ENCODE results near the gene HSH2D. TPM values are rescaled to one million over a fixed set of nuclear protein-coding genes. Genes with fewer than 3 reads are reported as not detected.

Gene HSH2D
- total RNA-seq, 3 donors from 2014 or later = 8.6 to 23.0 (median 21.5) TPM

DNA sequence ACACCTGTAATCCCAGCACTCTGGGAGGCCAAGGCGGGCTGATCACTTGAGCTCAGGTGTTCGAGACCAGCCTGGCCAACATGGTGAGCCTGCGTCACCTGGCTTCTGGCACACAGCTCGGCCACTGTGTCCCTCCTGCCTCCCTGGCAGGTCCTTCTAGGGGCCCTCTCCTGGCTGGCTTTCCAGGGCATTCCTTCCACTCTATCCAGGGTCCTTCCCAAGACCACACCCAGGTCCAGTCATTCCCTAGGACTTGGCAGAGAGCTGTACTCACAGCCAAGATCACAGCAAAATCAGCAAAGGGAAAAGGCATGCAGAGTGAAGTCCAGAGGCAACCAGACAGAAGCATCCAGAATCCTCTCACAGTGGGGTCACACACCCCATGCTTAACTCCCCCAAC, 9.7 kb upstream of the HSH2D start:
- DNase-seq (no peak), ATAC-seq (no peak)
- Histone ChIP-seq H3K4me3 (no peak overlapping the region), H3K36me3 (ENCODE audit: low read depth) (no peaks in the 10 kb centered on the region), H3K9me3 (no peaks in the 10 kb centered on the region), H3K4me1 (ENCODE audit: low read depth) (no peaks in the 10 kb centered on the region)
- TF ChIP-seq, protein P1, sequence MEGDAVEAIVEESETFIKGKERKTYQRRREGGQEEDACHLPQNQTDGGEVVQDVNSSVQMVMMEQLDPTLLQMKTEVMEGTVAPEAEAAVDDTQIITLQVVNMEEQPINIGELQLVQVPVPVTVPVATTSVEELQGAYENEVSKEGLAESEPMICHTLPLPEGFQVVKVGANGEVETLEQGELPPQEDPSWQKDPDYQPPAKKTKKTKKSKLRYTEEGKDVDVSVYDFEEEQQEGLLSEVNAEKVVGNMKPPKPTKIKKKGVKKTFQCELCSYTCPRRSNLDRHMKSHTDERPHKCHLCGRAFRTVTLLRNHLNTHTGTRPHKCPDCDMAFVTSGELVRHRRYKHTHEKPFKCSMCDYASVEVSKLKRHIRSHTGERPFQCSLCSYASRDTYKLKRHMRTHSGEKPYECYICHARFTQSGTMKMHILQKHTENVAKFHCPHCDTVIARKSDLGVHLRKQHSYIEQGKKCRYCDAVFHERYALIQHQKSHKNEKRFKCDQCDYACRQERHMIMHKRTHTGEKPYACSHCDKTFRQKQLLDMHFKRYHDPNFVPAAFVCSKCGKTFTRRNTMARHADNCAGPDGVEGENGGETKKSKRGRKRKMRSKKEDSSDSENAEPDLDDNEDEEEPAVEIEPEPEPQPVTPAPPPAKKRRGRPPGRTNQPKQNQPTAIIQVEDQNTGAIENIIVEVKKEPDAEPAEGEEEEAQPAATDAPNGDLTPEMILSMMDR (IDR thresholded peaks at IDR 0.05) = no peak
- intact Hi-C loops (cut with DNase I, micrococcal nuclease) = no loop called here

DNA sequence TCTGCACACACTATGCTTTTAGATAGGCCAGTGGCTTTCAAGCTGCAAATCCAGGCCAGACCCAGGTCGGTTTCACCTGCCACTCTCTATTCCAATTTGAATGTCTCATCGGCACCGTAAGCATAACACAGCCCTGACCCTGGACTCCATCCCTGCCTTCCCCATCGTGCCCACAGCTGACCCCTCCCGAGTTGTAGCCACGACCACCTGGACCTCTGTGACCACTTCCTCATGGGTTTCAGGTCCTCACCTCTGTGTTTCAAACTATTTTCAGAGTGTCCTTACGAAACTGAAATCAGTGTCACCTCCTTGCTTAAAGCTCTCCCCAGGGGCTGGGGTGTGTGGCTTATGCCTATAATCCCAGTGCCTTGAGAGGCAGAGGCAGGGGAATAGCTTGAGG, 9.0 kb upstream of the HSH2D start:
- intact Hi-C loops (cut with DNase I, micrococcal nuclease) = no loop called here
- peak; percentile 23 for ATAC-seq
- TF ChIP-seq, protein P1 (IDR thresholded peaks at IDR 0.05) = no peak

DNA sequence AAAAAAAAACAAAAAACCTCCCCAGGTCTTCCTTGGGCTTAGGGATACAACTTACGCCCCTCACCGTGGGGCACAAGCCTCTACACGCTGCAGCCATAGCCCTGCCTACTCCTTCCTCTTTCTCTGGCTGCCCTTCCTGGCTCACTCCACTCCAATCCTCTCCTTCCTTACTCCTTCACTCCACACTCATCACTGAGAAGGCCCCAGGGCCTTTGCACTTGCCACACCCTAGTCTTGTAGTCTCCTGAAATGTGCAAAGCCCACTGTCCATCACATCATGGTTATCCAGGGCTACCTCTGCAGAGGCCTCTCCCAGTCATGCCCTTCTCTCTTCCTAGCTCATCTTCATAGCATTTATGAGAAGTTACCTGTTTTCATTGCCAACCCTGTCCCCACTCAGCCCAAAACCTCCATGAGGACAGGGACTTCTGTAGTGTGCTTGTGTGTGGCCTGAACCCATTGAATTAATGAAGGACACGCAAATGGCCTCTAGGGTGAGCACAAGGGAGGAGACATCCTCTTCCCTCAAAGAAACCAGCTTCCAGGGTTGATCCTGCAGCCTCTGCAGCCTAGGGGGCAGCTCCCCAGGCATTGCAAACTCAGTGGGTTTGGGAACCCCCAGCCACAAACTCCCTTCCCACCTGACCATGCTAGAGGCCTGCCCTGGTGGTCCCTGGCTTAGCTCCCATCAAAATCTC, 7.9 kb upstream of the HSH2D start:
- intact Hi-C loops (cut with DNase I, micrococcal nuclease) = no loop called here
- no peak for ATAC-seq
- no peak for DNase-seq
- TF ChIP-seq, protein P1 (IDR thresholded peaks at IDR 0.05) = no peak
- Histone ChIP-seq H3K36me3 (ENCODE audit: low read depth) (no peaks in the 10 kb centered on the region), H3K4me3 (no peak overlapping the region), H3K9me3 (no peaks in the 10 kb centered on the region), H3K4me1 (ENCODE audit: low read depth) (no peaks in the 10 kb centered on the region)

More for the DNA sequence above, 9.0 kb upstream of the HSH2D start:
- Histone ChIP-seq H3K4me3 (no peak overlapping the region), H3K9me3 (no peaks in the 10 kb centered on the region), H3K36me3 (ENCODE audit: low read depth) (no peaks in the 10 kb centered on the region), H3K4me1 (ENCODE audit: low read depth) (no peaks in the 10 kb centered on the region)
- peak in 1 of 3 donors; percentile 54 for DNase-seq

DNA sequence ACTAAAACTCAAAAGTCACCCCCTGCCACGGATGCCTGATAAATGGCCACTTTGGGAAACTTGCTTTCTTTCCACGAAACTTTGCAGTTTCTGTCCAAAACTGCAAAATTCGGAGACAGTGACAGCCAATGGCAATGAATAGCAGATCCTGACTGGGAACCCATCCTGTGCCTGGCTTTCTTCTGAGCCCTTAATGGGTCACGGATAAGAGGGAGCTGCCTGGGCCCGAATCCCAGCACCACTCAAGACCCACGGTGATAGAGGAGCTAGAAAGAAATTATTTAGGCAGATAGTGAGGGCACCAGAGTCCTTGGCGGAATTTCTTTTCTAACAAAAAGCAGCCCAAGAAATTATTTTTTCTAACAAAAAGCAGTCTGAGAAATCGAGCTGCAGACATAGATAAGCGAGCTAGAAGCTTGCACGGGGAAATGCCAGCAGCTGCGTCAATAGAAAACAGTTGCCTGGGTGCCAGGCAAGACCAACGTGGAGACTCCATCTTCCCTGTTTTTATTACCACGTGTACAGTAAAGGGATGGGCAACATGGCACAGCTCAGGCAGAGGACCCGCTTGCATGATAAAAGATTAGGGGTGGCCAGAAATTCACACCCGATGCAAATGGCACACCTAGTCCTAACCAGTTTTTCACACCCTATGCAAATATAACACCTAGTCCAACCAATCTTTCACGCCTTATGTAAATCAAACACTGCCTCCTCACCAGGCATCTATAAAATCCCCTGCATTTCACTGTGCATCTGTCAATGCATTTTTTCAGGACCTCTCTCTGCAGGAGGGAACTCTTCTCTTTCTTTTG, 7.1 kb upstream of the HSH2D start:
- peak; percentile 74 for ATAC-seq
- TF ChIP-seq, protein P1 (IDR thresholded peaks at IDR 0.05) = no peak
- no peaks in the 10 kb centered on the region for H3K4me1 ChIP-seq (ENCODE audit: low read depth)
- no peak for DNase-seq
- no peaks in the 10 kb centered on the region for H3K9me3 ChIP-seq
- intact Hi-C loops (cut with DNase I, micrococcal nuclease) = no loop called here
- no peak overlapping the region for H3K4me3 ChIP-seq
- no peaks in the 10 kb centered on the region for H3K36me3 ChIP-seq (ENCODE audit: low read depth)

DNA sequence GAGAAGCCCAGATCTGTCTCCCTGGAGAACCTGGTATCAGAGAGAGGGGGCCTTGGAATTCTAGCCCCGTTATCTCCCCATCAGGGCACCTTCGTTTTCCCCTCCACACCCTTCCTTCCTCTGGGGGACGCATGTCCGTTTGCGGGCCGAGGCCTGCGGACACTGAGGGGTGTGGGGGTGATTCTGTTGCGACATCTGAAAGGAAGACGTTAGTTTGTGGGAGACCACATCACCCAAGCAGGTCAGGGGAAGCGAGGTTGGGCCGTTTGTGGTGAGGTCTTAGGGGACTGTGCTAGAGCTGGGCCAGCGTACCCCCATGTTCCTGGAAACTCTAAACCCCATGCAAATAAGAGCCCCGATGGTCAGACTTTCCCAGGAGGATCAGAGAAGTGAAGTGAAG, 3.7 kb upstream of the HSH2D start:
- ATAC-seq (no peak), DNase-seq (no peak)
- no peaks in the 10 kb centered on the region for H3K9me3 ChIP-seq
- peaks cover 6% of the 10 kb centered on the region for H3K4me1 ChIP-seq (ENCODE audit: low read depth)
- H3K4me3 ChIP-seq = no peak overlapping the region
- TF ChIP-seq, protein P1 (IDR thresholded peaks at IDR 0.05) = no peak
- no peaks in the 10 kb centered on the region for H3K36me3 ChIP-seq (ENCODE audit: low read depth)
- intact Hi-C loops (cut with DNase I, micrococcal nuclease) = no loop called here

All from mucosa of descending colon (tissue), 3 donors.